ENCODE results near the gene TAPT1.

DNA sequence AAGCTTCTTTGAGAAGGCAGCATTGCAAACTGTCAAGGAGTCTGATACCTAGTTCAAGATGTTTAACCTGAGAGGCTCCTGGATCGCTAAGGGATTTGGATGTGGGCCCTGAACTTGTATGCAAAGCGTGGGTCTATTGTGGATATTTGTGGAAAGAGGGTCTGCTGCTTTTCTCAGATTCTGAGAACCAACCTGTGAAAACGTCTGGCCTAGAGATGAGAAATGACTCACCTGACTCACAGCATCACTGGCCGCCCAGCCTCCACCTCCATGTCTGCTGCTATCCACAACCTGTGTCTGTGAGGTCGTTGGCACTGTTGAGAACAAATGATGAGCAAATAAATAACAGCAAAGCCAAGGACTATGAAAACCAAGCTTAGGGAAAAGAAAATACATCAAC is 109.1 kb downstream of the TAPT1 start:
- TF ChIP-seq, protein P1, sequence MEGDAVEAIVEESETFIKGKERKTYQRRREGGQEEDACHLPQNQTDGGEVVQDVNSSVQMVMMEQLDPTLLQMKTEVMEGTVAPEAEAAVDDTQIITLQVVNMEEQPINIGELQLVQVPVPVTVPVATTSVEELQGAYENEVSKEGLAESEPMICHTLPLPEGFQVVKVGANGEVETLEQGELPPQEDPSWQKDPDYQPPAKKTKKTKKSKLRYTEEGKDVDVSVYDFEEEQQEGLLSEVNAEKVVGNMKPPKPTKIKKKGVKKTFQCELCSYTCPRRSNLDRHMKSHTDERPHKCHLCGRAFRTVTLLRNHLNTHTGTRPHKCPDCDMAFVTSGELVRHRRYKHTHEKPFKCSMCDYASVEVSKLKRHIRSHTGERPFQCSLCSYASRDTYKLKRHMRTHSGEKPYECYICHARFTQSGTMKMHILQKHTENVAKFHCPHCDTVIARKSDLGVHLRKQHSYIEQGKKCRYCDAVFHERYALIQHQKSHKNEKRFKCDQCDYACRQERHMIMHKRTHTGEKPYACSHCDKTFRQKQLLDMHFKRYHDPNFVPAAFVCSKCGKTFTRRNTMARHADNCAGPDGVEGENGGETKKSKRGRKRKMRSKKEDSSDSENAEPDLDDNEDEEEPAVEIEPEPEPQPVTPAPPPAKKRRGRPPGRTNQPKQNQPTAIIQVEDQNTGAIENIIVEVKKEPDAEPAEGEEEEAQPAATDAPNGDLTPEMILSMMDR (IDR thresholded peaks at IDR 0.05): no peak
- no peak for TF ChIP-seq ZFX (IDR thresholded peaks at IDR 0.05; ENCODE audit: borderline replicate concordance)
